OCI-LY3 (cell line): Measurements from ENCODE around the gene MACROD2.

ENCODE experiments used
- H2AFZ ChIP-seq: fragments of 200-600, 300-600 bp; shearing (Covaris generic); 2 replicates; pipeline ENCODE4 v1.6.0; 2014; ENCODE audit warnings: antibody characterized with exemption, low read depth, low read length
- H3K27ac ChIP-seq: fragments of 200-600, 300-600 bp; sonication (generic); 2 replicates; pipeline ENCODE4 v1.5.1; 2014; ENCODE audit warnings: mild to moderate bottlenecking, low read length, moderate library complexity, mixed read lengths
- H3K27me3 ChIP-seq: fragments of 200-600, 300-600 bp; sonication (generic); 2 replicates; pipeline ENCODE4 v1.6.1; 2014; ENCODE audit warnings: low read depth, low read length, mixed read lengths
- H3K36me3 ChIP-seq: fragments of 200-600, 300-600 bp; sonication (generic); replicated peaks from 2 replicates; pipeline ENCODE3; 2014; ENCODE audit warnings: low read depth, low read length, mixed read lengths
- H3K4me1 ChIP-seq: fragments of 300-600, 200-600 bp; sonication (generic); 2 replicates; pipeline ENCODE4 v1.6.1; 2014; ENCODE audit warnings: low read length, mixed read lengths
- H3K4me2 ChIP-seq: fragments of 200-600, 300-600 bp; sonication (generic); 2 replicates; pipeline ENCODE4 v1.6.1; 2014; ENCODE audit warnings: low read length, mixed read lengths
- H3K4me3 ChIP-seq: fragments of 300-600, 200-600 bp; sonication (generic); 2 replicates; pipeline ENCODE4 v1.5.1; 2014; ENCODE audit warnings: antibody characterized with exemption, mild to moderate bottlenecking, low read length, moderate library complexity
- H3K79me2 ChIP-seq: fragments of 300-600, 200-600 bp; shearing (Covaris generic); 2 replicates; pipeline ENCODE4 v1.6.1; 2014; ENCODE audit warnings: mild to moderate bottlenecking, low read length, mixed read lengths
- H3K9ac ChIP-seq: fragments of 300-600, 200-600 bp; shearing (Covaris generic); 2 replicates; pipeline ENCODE4 v1.6.0; 2014; ENCODE audit warnings: mild to moderate bottlenecking, low read length, moderate library complexity
- H3K9me3 ChIP-seq: fragments of 200-600, 300-600 bp; shearing (Covaris generic); 2 replicates; pipeline ENCODE4 v1.6.1; 2014; ENCODE audit warnings: low read length, mixed read lengths; ENCODE audit not compliant: insufficient read depth
- H4K20me1 ChIP-seq: fragments of 200-600, 300-600 bp; sonication (generic); 2 replicates; pipeline ENCODE4 v1.6.1; 2016; ENCODE audit warnings: low read length, mixed read lengths; ENCODE audit not compliant: insufficient read depth
- EZH2phosphoT487 ChIP-seq: fragments of 200-600 bp; shearing (Covaris generic); IDR thresholded peaks from 2 replicates; pipeline ENCODE4 v1.6.1; 2018; ENCODE audit warnings: antibody characterized with exemption, mixed run types, low read depth
- TF ChIP-seq, protein P1 (sequence below): fragments of 200-600, 300-600 bp; sonication (generic); IDR thresholded peaks from 2 replicates; pipeline ENCODE4 v1.5.1; 2014; ENCODE audit warnings: antibody characterized with exemption, low read length, low read depth

The MACROD2 gene

DNA sequence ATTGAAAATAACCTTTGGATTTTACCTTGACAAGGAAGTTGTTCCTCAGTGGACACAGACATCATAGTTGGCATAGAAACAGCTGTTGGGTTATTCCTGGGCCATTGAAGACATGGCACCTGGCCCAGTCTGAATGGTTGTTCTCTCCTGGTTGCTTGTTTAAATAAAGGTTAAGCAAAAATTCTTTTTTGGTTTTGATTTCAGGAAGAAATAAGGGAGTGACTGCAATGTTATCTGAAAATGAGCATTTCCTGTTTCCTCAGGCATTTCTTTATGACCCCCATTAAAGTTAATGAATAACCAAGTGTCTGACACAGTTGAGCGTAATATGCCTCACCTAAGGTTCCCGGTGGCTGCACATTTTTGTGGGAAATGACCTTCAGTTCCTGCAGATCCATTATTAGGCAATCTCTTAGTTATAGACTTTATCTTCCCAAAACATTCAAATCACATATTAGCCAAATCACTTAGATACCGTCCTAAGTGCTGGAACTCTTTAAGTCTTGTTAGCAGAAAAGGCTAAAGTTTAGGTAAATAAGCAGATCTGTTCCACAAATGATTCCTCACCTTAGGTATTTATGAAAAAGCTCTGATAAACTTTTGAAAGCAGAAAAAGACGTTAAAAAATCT, 990.8 kb downstream of the MACROD2 start:
- H3K27me3 ChIP-seq = no peaks in the 10 kb centered on the region
- H3K4me3 ChIP-seq = no peak overlapping the region
- H3K9me3 ChIP-seq = peaks cover 3% of the 10 kb centered on the region; the same call in 1 of the 2 replicates
- H4K20me1 ChIP-seq = no peaks in the 10 kb centered on the region
- no peak overlapping the region for H3K27ac ChIP-seq
- H3K36me3 ChIP-seq = no peaks in the 10 kb centered on the region
- H3K9ac ChIP-seq = no peak overlapping the region
- H3K4me2 ChIP-seq = no peak overlapping the region
- H3K4me1 ChIP-seq = no peaks in the 10 kb centered on the region
- H2AFZ ChIP-seq = no peak overlapping the region
- no peaks in the 10 kb centered on the region for H3K79me2 ChIP-seq
- TF ChIP-seq, protein P1, sequence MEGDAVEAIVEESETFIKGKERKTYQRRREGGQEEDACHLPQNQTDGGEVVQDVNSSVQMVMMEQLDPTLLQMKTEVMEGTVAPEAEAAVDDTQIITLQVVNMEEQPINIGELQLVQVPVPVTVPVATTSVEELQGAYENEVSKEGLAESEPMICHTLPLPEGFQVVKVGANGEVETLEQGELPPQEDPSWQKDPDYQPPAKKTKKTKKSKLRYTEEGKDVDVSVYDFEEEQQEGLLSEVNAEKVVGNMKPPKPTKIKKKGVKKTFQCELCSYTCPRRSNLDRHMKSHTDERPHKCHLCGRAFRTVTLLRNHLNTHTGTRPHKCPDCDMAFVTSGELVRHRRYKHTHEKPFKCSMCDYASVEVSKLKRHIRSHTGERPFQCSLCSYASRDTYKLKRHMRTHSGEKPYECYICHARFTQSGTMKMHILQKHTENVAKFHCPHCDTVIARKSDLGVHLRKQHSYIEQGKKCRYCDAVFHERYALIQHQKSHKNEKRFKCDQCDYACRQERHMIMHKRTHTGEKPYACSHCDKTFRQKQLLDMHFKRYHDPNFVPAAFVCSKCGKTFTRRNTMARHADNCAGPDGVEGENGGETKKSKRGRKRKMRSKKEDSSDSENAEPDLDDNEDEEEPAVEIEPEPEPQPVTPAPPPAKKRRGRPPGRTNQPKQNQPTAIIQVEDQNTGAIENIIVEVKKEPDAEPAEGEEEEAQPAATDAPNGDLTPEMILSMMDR = no peak
- TF ChIP-seq EZH2phosphoT487 = no peak

DNA sequence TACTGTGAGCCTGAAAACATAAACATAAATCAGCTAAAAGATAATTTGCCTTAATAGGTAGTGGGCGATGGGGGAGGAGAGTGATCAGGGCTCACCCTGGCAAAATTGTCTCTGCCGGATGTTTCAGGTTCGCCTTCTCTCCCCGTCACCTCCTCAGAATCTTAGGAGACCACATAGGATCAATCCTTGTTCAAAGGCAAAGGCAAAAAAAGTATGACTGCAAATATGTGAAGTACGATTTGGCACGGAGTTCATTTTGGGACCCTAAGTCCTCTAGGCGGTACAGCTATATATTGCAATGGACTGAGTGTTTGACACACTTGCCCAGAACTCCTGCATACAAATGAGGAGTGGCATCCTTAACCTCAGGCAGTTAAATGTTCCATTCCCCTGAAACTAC, 991.3 kb downstream of the MACROD2 start:
- Histone ChIP-seq H3K4me1 (no peaks in the 10 kb centered on the region), H3K4me3 (no peak overlapping the region), H3K79me2 (no peaks in the 10 kb centered on the region), H3K4me2 (no peak overlapping the region), H2AFZ (no peak overlapping the region), H3K9me3 (peaks cover 3% of the 10 kb centered on the region; the same call in 1 of the 2 replicates), H3K36me3 (no peaks in the 10 kb centered on the region), H3K27ac (no peak overlapping the region), H3K9ac (no peak overlapping the region), H3K27me3 (no peaks in the 10 kb centered on the region), H4K20me1 (no peaks in the 10 kb centered on the region)
- TF ChIP-seq, protein P1 = no peak
- no peak for TF ChIP-seq EZH2phosphoT487

DNA sequence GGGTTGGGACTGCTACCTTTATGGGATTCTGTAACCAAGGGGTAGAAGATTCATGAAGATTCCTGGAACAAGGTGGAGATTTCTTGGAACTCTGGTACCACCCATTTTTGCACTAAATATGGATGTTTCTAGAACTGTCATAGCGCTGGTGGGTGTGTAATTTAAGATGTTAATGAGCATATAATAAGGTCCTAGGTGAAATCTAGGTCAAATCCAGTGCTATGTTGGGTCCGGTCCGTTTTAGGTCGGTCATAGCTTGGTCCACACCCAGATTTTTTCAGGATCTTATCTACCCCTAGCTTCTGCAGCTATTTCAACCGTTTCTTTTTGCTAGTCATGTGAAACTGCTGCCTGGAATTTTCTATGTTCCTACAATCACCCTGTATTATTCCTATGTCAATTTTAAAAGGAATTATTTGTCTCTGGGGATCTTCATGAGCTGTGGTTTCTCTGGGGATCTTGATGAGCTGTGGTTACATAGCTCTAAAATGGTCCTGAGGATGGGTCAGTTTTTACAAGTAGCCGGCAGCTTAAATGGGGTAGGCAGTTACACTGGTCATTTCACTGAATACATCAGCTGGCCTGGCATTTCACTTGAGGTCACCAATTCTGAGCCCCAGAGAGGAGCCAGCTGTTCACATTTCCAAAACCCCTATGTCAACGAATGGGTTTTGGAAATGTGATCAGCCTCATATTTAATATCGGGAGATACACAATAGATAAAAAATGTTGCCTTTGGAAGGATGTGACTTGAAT, 994.4 kb downstream of the MACROD2 start:
- Histone ChIP-seq H2AFZ (no peak overlapping the region), H3K4me1 (no peaks in the 10 kb centered on the region), H3K4me2 (no peak overlapping the region), H3K9me3 (no peaks in the 10 kb centered on the region), H3K9ac (no peak overlapping the region), H3K27me3 (no peaks in the 10 kb centered on the region), H3K4me3 (no peak overlapping the region), H3K27ac (no peak overlapping the region), H3K36me3 (no peaks in the 10 kb centered on the region), H3K79me2 (no peaks in the 10 kb centered on the region), H4K20me1 (no peaks in the 10 kb centered on the region)
- TF ChIP-seq EZH2phosphoT487 = no peak
- TF ChIP-seq, protein P1 = no peak

DNA sequence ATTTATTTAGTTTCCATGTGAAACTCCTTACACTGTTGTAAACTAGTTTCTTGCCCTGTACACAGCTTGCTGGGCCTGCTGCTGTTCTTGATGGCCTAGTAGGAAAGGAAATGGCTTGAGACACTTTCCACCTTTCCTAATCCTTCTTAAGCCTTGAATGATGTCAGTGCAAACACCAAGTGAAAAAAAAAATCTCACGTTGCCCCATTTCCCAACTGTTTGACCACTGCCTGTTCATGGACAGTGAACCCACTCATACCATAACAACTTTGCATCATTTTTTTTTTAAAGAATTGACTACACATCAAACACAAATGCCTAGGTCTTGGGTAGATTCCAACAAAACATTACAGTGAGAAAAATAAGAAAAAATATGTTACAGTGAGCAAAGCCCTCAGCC, 995.7 kb downstream of the MACROD2 start:
- no peak for TF ChIP-seq EZH2phosphoT487
- TF ChIP-seq, protein P1 = no peak
- Histone ChIP-seq H4K20me1 (no peaks in the 10 kb centered on the region), H3K4me1 (no peaks in the 10 kb centered on the region), H3K4me2 (no peak overlapping the region), H3K4me3 (no peak overlapping the region), H3K36me3 (no peaks in the 10 kb centered on the region), H2AFZ (no peak overlapping the region), H3K27ac (no peak overlapping the region), H3K27me3 (no peaks in the 10 kb centered on the region), H3K9me3 (no peaks in the 10 kb centered on the region), H3K79me2 (no peaks in the 10 kb centered on the region), H3K9ac (no peak overlapping the region)
